MCF 10A (cell line): Measurements from ENCODE around the gene EPB41L1. TPM values are rescaled to one million over a fixed set of nuclear protein-coding genes. Genes with fewer than 3 reads are reported as not detected.
A peak's percentile ranks its signal among the peaks of the same experiment; 100 is the strongest.

Experiments
- BruUV-seq: library from RNA; stranded (reverse); fragments of 400-500 nt; replicated peaks from 2 replicates; lab custom pipeline; 2021; lab: Mats Ljungman, UMichigan
- CTCF ChIA-PET: fragments of 300-600 bp; sonication (Branson Sonifier 250); formaldehyde crosslinking; extraction: SDS; loops from one replicate; lab custom pipeline; 2021; ENCODE audit warnings: antibody characterized with exemption, inconsistent platforms; lab: Yijun Ruan, JAX
- POLR2A ChIA-PET: fragments of 300-600, 350-650 bp; sonication (Branson Sonifier 250); formaldehyde crosslinking; extraction: SDS; loops from one replicate; lab custom pipeline; 2020; ENCODE audit warnings: antibody characterized with exemption, inconsistent platforms; lab: Yijun Ruan, JAX
- DNase-seq: peaks from one replicate; pipeline ENCODE4 v3.0.0-alpha.2; 2018; ENCODE audit not compliant: unreplicated experiment
- H3K27ac Mint-ChIP-seq: one replicate; pipeline ENCODE4 v1.8.0; 2022; ENCODE audit warnings: mild to moderate bottlenecking, low read depth, mixed read lengths; ENCODE audit not compliant: unreplicated experiment
- H3K27me3 Mint-ChIP-seq: one replicate; pipeline ENCODE4 v1.8.0; 2022; ENCODE audit warnings: mixed read lengths; ENCODE audit not compliant: insufficient read depth, unreplicated experiment
- H3K36me3 Mint-ChIP-seq: one replicate; pipeline ENCODE4 v1.8.0; 2022; ENCODE audit warnings: mild to moderate bottlenecking, moderate library complexity, mixed read lengths; ENCODE audit not compliant: insufficient read depth, unreplicated experiment
- H3K4me1 Mint-ChIP-seq: one replicate; pipeline ENCODE4 v1.8.0; 2022; ENCODE audit warnings: mixed read lengths; ENCODE audit not compliant: insufficient read depth, unreplicated experiment
- H3K4me3 Mint-ChIP-seq: one replicate; pipeline ENCODE4 v1.8.0; 2022; ENCODE audit warnings: mild to moderate bottlenecking, moderate library complexity, mixed read lengths; ENCODE audit not compliant: unreplicated experiment
- H3K9me3 Mint-ChIP-seq: one replicate; pipeline ENCODE4 v1.8.0; 2022; ENCODE audit warnings: mixed read lengths; ENCODE audit not compliant: unreplicated experiment
- intact Hi-C: fragments of 100-400 bp; cut with micrococcal nuclease; formaldehyde crosslinking; loops from 2 replicates; pipeline ENCODE4 v1.14.1; 2022
- total RNA-seq: library from RNA; stranded (reverse); gene quantifications from 2 replicates; pipeline ENCODE4 v1.2.3, GENCODE V29; 2022
- TF ChIP-seq, protein P1 (sequence below): fragments of 200-600 bp; IDR thresholded peaks from one replicate; pipeline ENCODE4 v1.8.0; 2022; ENCODE audit warnings: antibody characterized with exemption, mild to moderate bottlenecking; ENCODE audit not compliant: unreplicated experiment

Gene EPB41L1
- total RNA-seq, 1 experiment from 2014 or later, result 10.1 TPM

DNA sequence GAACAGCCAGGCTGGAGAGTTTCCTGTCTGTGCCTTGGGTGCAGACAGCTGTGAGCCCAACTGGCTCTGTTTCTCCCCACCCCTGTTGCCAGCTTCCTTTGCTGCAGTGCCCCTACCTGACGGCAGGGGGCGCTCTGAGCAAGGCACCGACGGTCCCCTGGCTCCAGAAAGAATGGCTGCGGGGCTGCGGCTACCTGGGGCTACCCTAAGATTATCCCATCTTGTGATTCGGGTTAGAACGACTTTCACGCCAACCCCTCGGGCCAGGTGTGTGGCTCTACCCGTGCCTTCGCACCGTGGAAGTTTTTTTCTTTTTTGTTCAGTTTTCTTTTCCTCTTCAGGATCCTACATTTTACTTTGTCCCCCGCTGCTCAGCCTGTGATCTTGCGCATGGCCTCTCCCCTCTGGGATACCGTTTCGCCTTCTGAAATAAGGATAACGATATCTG is 48.4 kb downstream of the EPB41L1 start:
- Mint-ChIP-seq H3K9me3 (no peaks in the 10 kb centered on the region), H3K36me3 (no peaks in the 10 kb centered on the region), H3K4me3 (no peak overlapping the region), H3K27ac (no peak overlapping the region), H3K4me1 (no peaks in the 10 kb centered on the region), H3K27me3 (peaks cover 4% of the 10 kb centered on the region)
- no TSS peak for BruUV-seq
- POLR2A ChIA-PET, result interaction anchor here (0.6 to 1.4 kb wide), 2 partner anchors 237 to 260 kb away, joined by 3 to 7 read pairs; no protein-coding TSS in a partner anchor
- CTCF ChIA-PET, result interaction anchor here (0.6 to 9.6 kb wide), 76 partner anchors 8 to 1635 kb away, joined by 3 to 196 read pairs (median 4); partner anchors contain the start of genes AAR2 and CNBD2
- peak; percentile 61 for DNase-seq
- intact Hi-C loops, result loop anchor here (1.0 to 5.0 kb wide), 2 partner anchors 236 to 714 kb away; no protein-coding TSS in a partner anchor
- TF ChIP-seq, protein P1, sequence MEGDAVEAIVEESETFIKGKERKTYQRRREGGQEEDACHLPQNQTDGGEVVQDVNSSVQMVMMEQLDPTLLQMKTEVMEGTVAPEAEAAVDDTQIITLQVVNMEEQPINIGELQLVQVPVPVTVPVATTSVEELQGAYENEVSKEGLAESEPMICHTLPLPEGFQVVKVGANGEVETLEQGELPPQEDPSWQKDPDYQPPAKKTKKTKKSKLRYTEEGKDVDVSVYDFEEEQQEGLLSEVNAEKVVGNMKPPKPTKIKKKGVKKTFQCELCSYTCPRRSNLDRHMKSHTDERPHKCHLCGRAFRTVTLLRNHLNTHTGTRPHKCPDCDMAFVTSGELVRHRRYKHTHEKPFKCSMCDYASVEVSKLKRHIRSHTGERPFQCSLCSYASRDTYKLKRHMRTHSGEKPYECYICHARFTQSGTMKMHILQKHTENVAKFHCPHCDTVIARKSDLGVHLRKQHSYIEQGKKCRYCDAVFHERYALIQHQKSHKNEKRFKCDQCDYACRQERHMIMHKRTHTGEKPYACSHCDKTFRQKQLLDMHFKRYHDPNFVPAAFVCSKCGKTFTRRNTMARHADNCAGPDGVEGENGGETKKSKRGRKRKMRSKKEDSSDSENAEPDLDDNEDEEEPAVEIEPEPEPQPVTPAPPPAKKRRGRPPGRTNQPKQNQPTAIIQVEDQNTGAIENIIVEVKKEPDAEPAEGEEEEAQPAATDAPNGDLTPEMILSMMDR, result peak; percentile 98

DNA sequence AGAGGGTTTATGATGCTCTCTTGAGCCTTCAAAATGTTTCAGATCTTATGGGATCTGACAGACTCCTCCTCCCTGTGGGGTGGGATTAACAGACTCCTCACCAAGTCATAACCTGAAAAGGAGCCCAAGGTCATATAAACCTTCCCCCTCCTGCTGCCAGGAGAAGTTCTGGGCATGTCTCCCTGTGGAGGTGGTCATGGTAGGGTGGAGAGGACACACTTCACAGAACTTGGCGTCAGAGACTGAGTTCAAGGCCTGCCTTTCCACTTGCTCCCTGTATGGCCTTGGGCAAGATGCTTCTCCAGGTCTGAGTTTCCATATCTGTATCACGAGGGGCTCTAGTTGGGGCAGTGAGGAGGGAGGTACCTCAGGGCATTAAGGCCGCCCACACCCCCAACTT is 49.3 kb downstream of the EPB41L1 start:
- intact Hi-C loops, result loop anchor here (1.0 to 5.0 kb wide), 2 partner anchors 235 to 713 kb away; no protein-coding TSS in a partner anchor
- CTCF ChIA-PET, result interaction anchor here (0.6 to 9.6 kb wide), 15 partner anchors 9 to 749 kb away, joined by 3 to 196 read pairs (median 5); no protein-coding TSS in a partner anchor

GRCh38 chr20:36205026-36205425 is 50.5 kb downstream of the EPB41L1 start:
- BruUV-seq, result no TSS peak
- POLR2A ChIA-PET, result no interaction called here
- intact Hi-C loops, result no loop called here
- TF ChIP-seq, protein P1, result no peak
- Mint-ChIP-seq H3K36me3 (no peaks in the 10 kb centered on the region), H3K27ac (no peak overlapping the region), H3K9me3 (no peaks in the 10 kb centered on the region), H3K4me3 (no peak overlapping the region), H3K27me3 (peaks cover 10% of the 10 kb centered on the region), H3K4me1 (no peaks in the 10 kb centered on the region)
- DNase-seq, result no peak
- CTCF ChIA-PET, result interaction anchor here (0.7 to 9.6 kb wide), 2 partner anchors 24 to 238 kb away, joined by 3 to 196 read pairs; no protein-coding TSS in a partner anchor

More for the DNA sequence above, 49.3 kb downstream of the EPB41L1 start:
- Mint-ChIP-seq H3K9me3 (no peaks in the 10 kb centered on the region), H3K4me1 (no peaks in the 10 kb centered on the region), H3K27ac (no peak overlapping the region), H3K27me3 (peaks cover 10% of the 10 kb centered on the region), H3K4me3 (no peak overlapping the region), H3K36me3 (no peaks in the 10 kb centered on the region)
- TF ChIP-seq, protein P1, result no peak
- POLR2A ChIA-PET, result no interaction called here
- no TSS peak for BruUV-seq
- no peak for DNase-seq

GRCh38 chr20:36206068-36206467 is 51.5 kb downstream of the EPB41L1 start:
- intact Hi-C loops, result no loop called here
- CTCF ChIA-PET, result interaction anchor here (0.6 to 0.9 kb wide), 3 partner anchors 233 to 475 kb away, joined by 3 to 6 read pairs (median 3); no protein-coding TSS in a partner anchor
- POLR2A ChIA-PET, result interaction anchor here (0.6 kb wide), 1 partner anchor 10 kb away, joined by 4 read pairs; no protein-coding TSS in a partner anchor

More at GRCh38 chr20:36206068-36206467, 51.5 kb downstream of the EPB41L1 start:
- H3K27me3 Mint-ChIP-seq, result peaks cover 10% of the 10 kb centered on the region
- DNase-seq, result no peak
- no peaks in the 10 kb centered on the region for H3K9me3 Mint-ChIP-seq
- no peak overlapping the region for H3K27ac Mint-ChIP-seq
- H3K4me1 Mint-ChIP-seq, result no peaks in the 10 kb centered on the region
- TF ChIP-seq, protein P1, result no peak
- no TSS peak for BruUV-seq
- H3K36me3 Mint-ChIP-seq, result no peaks in the 10 kb centered on the region
- no peak overlapping the region for H3K4me3 Mint-ChIP-seq
